Kidney epithelial cell (primary cell): ENCODE measurements around the gene NRF1. TPM values are rescaled to one million over a fixed set of nuclear protein-coding genes. Genes with fewer than 3 reads are reported as not detected.

ENCODE experiments used
- DNase-seq: peaks from one replicate; pipeline ENCODE4 v3.0.0-alpha.2; 2010; ENCODE audit warnings: low read depth
- H3K27me3 ChIP-seq: 2 replicates; pipeline ENCODE4 v1.6.0; 2011; ENCODE audit warnings: low read length; ENCODE audit not compliant: control insufficient read depth, insufficient read depth
- H3K36me3 ChIP-seq: 2 replicates; pipeline ENCODE4 v1.5.1; 2011; ENCODE audit warnings: low read length; ENCODE audit not compliant: control insufficient read depth, insufficient read depth
- H3K4me3 ChIP-seq: 2 replicates; pipeline ENCODE4 v1.5.1; 2011; ENCODE audit warnings: low read depth, mild to moderate bottlenecking, control low read depth, low read length
- total RNA-seq: library from RNA; depleted of rRNA; stranded (reverse); fragments of >200 nt; gene quantifications from 2 replicates; pipeline ENCODE4 v1.2.3, GENCODE V29; 2015
- TF ChIP-seq, protein P1 (sequence below): IDR thresholded peaks from 2 replicates; pipeline ENCODE4 v1.5.1; 2011; ENCODE audit warnings: mild to moderate bottlenecking, moderate library complexity, low read length, control low read depth, inconsistent platforms; ENCODE audit not compliant: insufficient read depth, poor library complexity, severe bottlenecking

NRF1 gene
- total RNA-seq, 1 donor from 2014 or later = 9.3 TPM

DNA sequence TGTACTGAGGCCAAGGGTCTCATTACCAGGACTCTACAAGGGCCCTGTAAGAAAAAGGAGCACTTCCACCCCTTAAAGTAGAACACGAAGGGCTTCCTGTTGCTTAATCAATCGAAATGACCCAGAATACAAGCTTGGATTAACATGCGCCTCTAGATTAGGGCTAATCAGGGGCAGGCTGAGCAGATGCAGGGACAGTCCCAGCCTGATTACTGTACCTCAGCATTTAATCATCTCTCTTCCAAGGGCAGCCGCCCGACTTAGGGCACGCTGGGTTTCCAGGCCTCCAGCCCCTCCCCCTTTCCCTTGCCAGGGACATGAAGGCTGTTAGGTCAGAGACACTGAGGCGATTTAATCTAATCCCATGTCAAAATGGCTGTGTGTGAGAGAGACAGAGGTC is 138.6 kb downstream of the NRF1 start:
- TF ChIP-seq, protein P1, sequence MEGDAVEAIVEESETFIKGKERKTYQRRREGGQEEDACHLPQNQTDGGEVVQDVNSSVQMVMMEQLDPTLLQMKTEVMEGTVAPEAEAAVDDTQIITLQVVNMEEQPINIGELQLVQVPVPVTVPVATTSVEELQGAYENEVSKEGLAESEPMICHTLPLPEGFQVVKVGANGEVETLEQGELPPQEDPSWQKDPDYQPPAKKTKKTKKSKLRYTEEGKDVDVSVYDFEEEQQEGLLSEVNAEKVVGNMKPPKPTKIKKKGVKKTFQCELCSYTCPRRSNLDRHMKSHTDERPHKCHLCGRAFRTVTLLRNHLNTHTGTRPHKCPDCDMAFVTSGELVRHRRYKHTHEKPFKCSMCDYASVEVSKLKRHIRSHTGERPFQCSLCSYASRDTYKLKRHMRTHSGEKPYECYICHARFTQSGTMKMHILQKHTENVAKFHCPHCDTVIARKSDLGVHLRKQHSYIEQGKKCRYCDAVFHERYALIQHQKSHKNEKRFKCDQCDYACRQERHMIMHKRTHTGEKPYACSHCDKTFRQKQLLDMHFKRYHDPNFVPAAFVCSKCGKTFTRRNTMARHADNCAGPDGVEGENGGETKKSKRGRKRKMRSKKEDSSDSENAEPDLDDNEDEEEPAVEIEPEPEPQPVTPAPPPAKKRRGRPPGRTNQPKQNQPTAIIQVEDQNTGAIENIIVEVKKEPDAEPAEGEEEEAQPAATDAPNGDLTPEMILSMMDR = no peak
- no peak for DNase-seq
- H3K4me3 ChIP-seq = no peak overlapping the region
- H3K27me3 ChIP-seq = no peaks in the 10 kb centered on the region
- H3K36me3 ChIP-seq = no peaks in the 10 kb centered on the region

DNA sequence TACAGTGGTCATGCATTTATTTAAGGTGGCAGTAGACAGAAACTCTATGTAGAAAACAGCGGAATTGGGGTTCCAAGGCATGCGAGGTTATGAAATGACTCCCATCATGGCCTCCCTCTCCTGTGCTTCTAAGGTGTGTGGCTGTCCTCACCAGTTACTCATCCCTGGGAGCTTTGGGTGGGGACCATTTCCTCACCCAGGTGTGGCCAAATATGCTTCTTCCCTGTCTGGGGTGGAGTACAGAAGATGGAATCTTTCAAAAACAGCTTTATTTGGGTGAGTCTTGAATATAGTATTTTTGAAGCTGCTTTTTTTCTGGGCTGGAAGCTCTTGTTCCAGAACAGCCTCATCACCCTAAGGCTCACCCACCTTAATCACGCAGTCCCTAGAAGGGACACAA is 139.0 kb downstream of the NRF1 start:
- no peak overlapping the region for H3K4me3 ChIP-seq
- no peaks in the 10 kb centered on the region for H3K36me3 ChIP-seq
- no peak for DNase-seq
- TF ChIP-seq, protein P1 = no peak
- H3K27me3 ChIP-seq = no peaks in the 10 kb centered on the region

DNA sequence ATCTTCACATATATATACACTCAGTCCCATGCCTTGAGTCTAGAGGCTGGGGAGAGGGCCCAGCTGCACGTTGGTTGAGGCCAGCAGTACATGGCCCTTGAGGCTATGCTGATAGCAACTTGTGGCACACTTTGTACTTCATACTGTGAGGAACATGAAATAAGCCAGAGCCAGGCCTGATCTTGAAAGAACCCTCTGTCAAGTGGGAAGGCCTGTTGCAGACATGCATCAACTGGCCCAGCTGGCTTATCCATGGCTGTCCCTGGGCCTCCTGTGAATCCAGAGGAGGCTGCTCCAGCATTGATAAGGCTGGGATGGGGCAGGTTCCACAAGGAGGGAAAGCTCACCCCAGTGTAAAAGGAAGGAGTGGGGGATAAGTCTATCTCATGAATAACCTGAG is 140.4 kb downstream of the NRF1 start:
- no peak for DNase-seq
- H3K36me3 ChIP-seq = no peaks in the 10 kb centered on the region
- TF ChIP-seq, protein P1 = no peak
- H3K4me3 ChIP-seq = no peak overlapping the region
- no peaks in the 10 kb centered on the region for H3K27me3 ChIP-seq

DNA sequence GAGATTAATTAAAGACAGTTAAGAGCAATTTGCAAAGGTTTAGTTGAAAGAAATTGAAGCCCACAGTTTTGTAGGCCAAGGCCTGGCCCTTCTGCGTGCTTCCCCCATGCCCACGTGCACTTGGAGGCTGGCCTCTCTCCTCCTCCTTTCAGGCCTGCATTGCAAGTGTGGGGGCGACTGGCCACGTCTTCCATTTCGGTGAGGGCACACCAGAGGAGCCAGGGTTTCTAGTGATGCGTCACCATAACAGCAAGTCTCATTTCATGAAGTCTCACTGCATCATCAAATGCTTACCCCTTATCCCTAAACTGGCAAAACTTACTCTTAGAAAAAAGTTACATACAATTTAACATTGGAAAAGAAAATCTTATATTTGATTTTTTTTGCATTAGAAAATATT is 141.2 kb downstream of the NRF1 start:
- TF ChIP-seq, protein P1 = no peak
- Histone ChIP-seq H3K4me3 (no peak overlapping the region), H3K27me3 (no peaks in the 10 kb centered on the region), H3K36me3 (no peaks in the 10 kb centered on the region)
- no peak for DNase-seq

DNA sequence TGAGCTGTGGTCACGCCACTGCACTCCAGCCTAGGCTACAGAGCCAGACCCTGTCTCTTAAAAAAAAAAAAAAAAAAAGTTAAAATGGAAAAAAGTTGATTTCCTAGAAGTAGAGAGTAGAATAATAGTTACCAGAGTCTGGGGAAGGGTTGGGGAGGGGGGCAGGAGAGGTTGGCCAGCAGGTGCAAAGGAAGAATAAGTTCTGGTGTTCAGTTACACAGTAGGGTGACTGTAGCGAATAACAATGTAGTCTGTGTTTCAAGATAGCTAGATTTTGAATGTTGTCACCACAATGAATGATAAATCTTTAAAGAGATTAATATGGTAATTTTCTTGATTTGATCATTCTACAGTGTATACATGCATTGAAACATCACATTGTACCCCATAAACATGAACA is 142.9 kb downstream of the NRF1 start:
- no peaks in the 10 kb centered on the region for H3K27me3 ChIP-seq
- DNase-seq = no peak
- no peaks in the 10 kb centered on the region for H3K36me3 ChIP-seq
- TF ChIP-seq, protein P1 = no peak
- H3K4me3 ChIP-seq = no peak overlapping the region

DNA sequence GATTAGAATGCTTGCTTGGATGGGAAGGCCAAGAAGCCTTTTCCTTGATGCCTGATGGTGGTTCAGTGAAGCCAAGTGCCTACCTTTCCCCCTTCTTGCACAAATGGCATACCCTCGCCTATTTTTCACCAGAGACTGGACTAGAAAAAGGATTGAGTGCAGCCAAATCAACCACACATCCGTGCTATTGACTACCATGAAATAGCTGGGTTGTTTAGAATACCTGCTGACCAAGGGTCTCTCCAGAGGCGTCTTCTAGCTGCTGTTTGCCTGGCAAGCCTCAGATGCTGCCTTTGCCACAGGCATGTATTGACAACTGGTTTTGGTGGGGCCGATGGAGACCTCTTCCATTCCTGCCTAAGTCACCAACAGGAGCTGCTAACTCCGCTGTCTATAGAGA is 146.5 kb downstream of the NRF1 start:
- no peaks in the 10 kb centered on the region for H3K27me3 ChIP-seq
- no peak overlapping the region for H3K4me3 ChIP-seq
- no peak for DNase-seq
- H3K36me3 ChIP-seq = no peaks in the 10 kb centered on the region
- TF ChIP-seq, protein P1 = no peak
